ENCODE results near the gene ETV7. TPM values are rescaled to one million over a fixed set of nuclear protein-coding genes. Genes with fewer than 3 reads are reported as not detected.

The ETV7 gene
- total RNA-seq, 2 donors from 2014 or later: 2.6 to 5.4 TPM

GRCh38 chr6:36331381-36331780 lies 56.1 kb downstream of the ETV7 start:
- H3K4me3 ChIP-seq: no peak overlapping the region

GRCh38 chr6:36330366-36330765 lies 57.1 kb downstream of the ETV7 start:
- H3K9me3 ChIP-seq: no peaks in the 10 kb centered on the region

More at GRCh38 chr6:36331381-36331780, 56.1 kb downstream of the ETV7 start:
- Histone ChIP-seq H3K9me3 (no peaks in the 10 kb centered on the region), H3K27me3 (replicated peaks; ENCODE audit: insufficient read depth) (no peaks in the 10 kb centered on the region), H3K36me3 (no peaks in the 10 kb centered on the region), H3K4me1 (ENCODE audit: control insufficient read depth in 1 of 2, low read depth in 2 of 2) (peaks cover 0 to 5% of the 10 kb centered on the region in 2 donors), H3K27ac (no peak overlapping the region)
- ATAC-seq (ENCODE audit: insufficient number of reproducible peaks, low FRiP score, low read depth): no peak
- no peak for DNase-seq (ENCODE audit: low spot score)
- TF ChIP-seq CTCF (IDR thresholded peaks at IDR 0.05): no peak

GRCh38 chr6:36329798-36330291 lies 57.6 kb downstream of the ETV7 start:
- no peak overlapping the region for H3K4me3 ChIP-seq
- no peaks in the 10 kb centered on the region for H3K36me3 ChIP-seq
- DNase-seq (ENCODE audit: low spot score) (no peak), ATAC-seq (ENCODE audit: insufficient number of reproducible peaks, low FRiP score, low read depth) (no peak)
- peaks cover 0 to 5% of the 10 kb centered on the region in 2 donors for H3K4me1 ChIP-seq (ENCODE audit: control insufficient read depth in 1 of 2, low read depth in 2 of 2)
- H3K27me3 ChIP-seq (replicated peaks; ENCODE audit: insufficient read depth): no peaks in the 10 kb centered on the region
- H3K9me3 ChIP-seq: no peaks in the 10 kb centered on the region
- no peak for TF ChIP-seq CTCF (IDR thresholded peaks at IDR 0.05)
- H3K27ac ChIP-seq: no peak overlapping the region

More at GRCh38 chr6:36330366-36330765, 57.1 kb downstream of the ETV7 start:
- Histone ChIP-seq H3K27me3 (replicated peaks; ENCODE audit: insufficient read depth) (no peaks in the 10 kb centered on the region), H3K4me3 (no peak overlapping the region), H3K4me1 (ENCODE audit: control insufficient read depth in 1 of 2, low read depth in 2 of 2) (peaks cover 0 to 5% of the 10 kb centered on the region in 2 donors), H3K27ac (no peak overlapping the region), H3K36me3 (no peaks in the 10 kb centered on the region)
- no peak for ATAC-seq (ENCODE audit: insufficient number of reproducible peaks, low FRiP score, low read depth)
- DNase-seq (ENCODE audit: low spot score): no peak
- TF ChIP-seq CTCF (IDR thresholded peaks at IDR 0.05): no peak

GRCh38 chr6:36328600-36328999 lies 58.9 kb downstream of the ETV7 start:
- DNase-seq (ENCODE audit: low spot score) (no peak), ATAC-seq (ENCODE audit: insufficient number of reproducible peaks, low FRiP score, low read depth) (no peak)
- peaks cover 0 to 2% of the 10 kb centered on the region in 2 donors for H3K4me1 ChIP-seq (ENCODE audit: control insufficient read depth in 1 of 2, low read depth in 2 of 2)
- H3K9me3 ChIP-seq: no peaks in the 10 kb centered on the region
- no peak overlapping the region for H3K4me3 ChIP-seq
- H3K27ac ChIP-seq: no peak overlapping the region
- TF ChIP-seq CTCF (IDR thresholded peaks at IDR 0.05): no peak
- no peaks in the 10 kb centered on the region for H3K36me3 ChIP-seq
- no peaks in the 10 kb centered on the region for H3K27me3 ChIP-seq (replicated peaks; ENCODE audit: insufficient read depth)

- DNase-seq (ENCODE audit: low spot score): no peak
- H3K4me1 ChIP-seq (ENCODE audit: control insufficient read depth in 1 of 2, low read depth in 2 of 2): no peaks in the 10 kb centered on the region
- no peaks in the 10 kb centered on the region for H3K27me3 ChIP-seq (replicated peaks; ENCODE audit: insufficient read depth)
- ATAC-seq (ENCODE audit: insufficient number of reproducible peaks, low FRiP score, low read depth): no peak
- no peaks in the 10 kb centered on the region for H3K36me3 ChIP-seq
- no peaks in the 10 kb centered on the region for H3K9me3 ChIP-seq
- H3K4me3 ChIP-seq: no peak overlapping the region
- TF ChIP-seq CTCF (IDR thresholded peaks at IDR 0.05): no peak
- no peak overlapping the region for H3K27ac ChIP-seq
Measured at GRCh38 chr6:36327919-36328236, 59.6 kb downstream of the ETV7 start.
